SIG-M5 (cell line): ENCODE measurements around the gene VAMP5.
"Not testable (repeated sequence)": the region's sequence is repeated elsewhere in the genome, so short reads cannot be mapped to it uniquely, and the experiment has no call there.

Experiments
- DNase-seq: peaks from one replicate; lab custom pipeline; 2025; lab: John Stamatoyannopoulos, UW

The VAMP5 gene

DNA sequence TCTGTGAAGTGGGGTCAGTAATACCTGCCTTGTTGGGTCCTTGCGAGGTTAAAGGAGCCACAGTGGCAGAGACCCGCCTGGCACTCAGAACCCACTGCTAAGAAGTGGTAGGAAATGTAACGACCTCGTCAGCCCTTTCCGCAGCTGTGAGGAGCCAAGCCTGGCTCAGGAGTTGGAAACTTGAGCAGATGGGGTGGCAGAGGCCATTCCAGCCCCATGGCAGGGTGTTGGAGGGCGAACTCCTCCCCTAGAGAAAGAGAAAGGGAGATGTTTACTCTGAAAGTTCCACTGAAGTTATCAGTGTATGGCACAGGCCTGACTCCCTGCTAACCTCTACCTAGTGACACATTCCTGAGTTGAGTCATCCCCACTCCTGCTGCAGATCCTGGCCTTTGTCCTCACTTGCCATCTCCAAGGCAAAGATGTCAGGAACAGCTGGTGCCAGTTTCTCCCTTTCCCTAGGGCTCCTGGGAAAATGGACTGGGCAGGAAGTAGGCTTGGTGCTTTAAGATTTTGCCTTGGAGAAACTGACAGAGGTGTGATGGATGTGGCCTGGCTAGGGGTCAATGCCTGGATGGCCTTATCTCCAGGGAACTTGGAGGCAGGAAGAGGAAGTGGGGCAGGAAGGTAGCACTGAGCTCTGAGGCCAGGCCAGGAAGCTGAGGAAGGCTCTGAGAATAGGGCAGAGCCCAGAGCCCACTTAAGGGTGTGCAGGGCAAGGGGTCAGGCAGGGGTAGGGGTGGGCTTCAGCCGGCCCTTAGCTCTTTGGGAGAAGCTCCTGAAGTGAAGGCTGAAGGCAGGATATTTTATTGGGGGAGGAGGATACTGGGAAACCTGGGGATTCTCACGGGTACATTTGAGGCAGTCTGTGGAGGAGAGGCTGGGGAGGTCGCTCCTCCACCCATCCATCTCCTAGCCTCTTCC is 888 bp downstream of the VAMP5 start:
- DNase-seq, result no peak

DNA sequence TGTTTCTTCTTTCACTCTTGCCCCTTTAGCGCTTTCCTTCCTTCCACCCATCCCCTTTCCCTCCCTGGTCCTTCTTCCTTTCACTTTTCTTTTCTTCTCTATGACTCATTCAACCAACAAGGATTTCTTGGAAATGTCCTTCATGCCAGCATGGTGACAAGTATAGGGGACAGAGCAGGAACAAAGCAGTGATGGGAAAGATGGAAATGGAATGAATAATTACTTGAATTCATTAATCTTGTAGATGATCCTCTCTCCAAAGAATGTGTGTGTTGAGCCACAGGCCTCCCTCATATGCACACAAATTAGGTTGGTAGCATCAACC is 1.5 kb downstream of the VAMP5 start:
- DNase-seq, result no peak

DNA sequence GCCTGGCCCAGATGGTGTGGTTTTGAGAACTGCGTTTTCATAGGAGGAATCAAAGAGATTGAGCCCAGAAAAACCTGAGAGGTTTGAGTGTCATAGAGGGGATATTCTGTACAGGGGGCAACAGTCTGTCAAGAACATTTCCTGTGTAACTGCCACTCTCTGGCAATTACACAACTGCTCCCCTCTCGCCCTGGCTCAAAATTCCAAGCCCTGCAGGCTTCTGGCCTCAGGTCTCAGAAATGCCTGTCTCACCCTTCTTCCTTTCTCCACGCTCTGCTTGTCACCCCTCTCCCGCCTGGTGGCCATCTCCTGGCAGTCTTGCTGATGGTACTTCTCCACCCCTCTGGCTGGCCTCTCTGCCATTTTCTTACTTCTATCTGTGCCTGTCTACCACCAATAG is 4.0 kb downstream of the VAMP5 start:
- DNase-seq, result no peak

DNA sequence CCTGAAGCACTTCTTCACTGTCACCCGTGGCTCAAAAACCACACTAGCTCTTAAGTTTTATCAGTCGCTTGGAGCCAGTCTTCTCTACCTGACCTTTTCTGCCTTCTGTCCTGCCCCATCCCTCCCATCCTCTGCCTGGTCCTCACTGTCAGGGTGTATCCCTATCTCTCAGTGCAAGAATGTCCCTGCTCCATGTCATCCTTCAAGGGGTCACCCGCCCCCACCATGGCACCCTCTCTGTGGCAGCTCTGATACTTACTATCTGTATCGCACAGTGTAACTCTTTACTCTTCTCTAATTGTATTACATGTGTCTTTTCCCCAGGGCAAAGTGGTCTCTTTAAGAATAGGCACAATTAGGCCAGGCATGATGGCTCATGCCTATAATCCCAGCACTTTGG is 4.4 kb downstream of the VAMP5 start:
- DNase-seq, result no peak

DNA sequence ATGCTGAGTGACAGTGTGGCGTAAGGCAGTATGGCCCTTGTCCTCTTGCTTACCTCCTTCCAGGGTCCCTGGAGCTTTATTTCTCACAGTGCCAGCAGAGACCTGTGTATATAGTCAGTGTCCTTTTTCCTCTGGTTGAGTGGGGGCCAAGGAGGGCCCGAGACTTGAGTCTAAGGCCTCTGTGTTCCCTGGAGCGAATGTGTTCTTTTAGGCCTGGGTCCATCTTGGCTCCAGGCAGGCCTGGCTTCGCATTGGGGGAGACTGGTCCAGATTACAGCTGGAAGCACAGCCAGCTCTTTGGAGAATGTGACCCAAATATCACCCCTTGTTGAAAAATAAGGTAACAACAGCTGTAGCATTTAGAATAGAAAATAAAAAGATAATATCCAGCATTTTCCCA is 5.0 kb downstream of the VAMP5 start:
- no peak for DNase-seq

DNA sequence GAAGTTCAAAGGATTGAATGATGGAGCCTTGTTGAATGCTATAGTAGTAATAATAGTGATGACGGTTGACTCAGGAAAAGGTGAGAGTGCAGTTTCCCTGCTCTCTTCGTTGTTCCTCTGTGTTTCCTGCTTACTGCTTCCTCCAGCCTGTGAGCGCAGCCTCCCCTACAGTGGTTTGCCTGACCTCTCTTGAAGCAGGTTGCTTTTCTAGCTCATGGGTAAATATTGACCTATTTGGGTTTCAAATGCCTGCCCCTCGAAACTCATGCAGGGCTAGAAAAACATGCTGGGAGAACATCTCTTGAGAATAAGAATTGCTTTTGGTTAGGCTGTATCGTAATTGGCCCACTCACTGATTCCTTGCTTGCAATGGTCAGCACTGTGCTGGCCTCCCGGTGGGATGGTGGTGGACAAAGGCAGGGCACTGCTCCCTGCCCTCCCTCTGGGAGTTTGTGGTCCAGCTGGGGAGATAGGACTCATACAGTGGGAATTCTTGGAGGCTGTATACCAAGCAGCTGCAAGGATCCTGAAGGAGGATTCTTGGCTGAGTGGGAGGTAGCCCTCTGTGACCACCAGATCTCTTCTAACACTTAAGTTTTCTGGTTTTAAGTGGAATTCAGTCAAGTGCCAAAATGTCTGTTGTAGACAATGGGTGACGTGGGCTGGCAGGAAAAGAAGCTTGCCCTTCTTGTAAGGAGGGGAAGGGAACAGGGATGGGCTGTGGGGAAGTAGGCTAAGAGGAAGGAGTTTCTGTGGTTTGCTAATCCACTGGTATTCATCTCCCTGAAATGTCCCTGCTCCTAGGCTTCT is 6.0 kb downstream of the VAMP5 start:
- DNase-seq, result no peak

DNA sequence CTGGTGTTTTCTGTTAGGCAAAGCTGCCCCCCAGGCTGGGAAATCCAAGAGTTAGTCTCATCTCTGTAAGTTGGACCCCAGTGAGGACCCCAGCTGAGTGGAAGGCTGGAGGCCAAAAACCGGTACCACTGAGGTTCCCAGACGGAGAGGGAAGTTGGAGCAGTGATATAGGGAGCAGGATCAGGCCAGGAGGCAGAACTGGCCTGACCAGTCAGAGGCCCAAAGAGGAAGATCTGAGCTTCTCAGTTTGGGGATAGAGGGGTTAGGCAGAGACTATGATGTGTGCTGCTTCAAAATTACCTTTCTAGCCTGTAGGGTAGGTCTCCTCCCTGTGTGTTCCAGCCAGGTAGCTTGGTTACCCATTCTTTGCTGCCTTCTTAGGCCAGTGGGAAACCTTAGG is 6.7 kb downstream of the VAMP5 start:
- DNase-seq, result no peak

DNA sequence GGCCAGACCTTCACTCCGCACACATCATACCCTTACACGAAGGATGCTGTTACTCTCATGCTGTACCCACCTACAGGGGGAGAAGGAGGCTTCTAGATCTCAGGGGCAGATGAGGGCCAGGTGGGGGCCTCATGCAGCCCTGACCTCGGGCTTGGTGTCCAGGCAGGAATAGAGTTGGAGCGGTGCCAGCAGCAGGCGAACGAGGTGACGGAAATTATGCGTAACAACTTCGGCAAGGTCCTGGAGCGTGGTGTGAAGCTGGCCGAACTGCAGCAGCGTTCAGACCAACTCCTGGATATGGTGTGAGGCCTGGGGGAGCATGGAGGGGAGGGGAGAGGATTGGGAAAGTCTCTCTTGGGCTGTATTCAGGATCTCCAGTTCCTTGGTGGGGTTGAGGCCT is 7.3 kb downstream of the VAMP5 start:
- DNase-seq, result no peak

DNA sequence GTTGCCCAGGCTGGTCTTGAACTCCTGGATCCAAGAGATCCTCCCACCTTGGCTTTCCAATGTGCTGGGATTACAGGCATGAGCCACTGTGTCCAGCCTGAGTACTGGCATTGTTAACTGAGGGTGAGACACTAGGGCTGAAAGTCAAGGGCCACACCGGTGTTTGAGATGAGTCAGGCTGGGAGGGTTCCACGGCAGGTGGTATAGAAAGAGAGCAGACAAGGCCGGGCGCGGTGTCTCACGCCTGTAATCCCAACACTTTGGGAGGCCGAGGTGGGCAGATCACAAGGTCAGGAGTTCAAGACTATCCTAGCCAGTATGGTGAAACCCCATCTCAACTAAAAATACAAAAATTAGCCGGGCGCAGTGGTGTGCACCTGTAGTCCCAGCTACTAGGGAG is 8.1 kb downstream of the VAMP5 start:
- not testable (repeated sequence) for DNase-seq

DNA sequence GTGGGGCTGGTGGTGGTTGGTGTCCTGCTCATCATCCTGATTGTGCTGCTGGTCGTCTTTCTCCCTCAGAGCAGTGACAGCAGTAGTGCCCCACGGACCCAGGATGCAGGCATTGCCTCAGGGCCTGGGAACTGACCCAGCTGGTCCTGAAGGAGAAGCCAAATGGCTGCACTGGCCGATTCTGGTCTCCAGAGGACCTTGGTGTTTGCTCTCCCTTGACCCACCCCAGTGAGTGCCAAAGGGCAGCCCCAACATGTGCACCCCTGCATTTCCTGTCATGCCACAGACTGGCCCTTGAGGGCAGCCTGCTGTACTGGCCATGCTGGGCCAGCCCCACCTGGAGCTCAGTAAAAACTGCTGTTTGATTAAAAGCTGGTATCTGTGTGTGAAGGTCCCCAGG is 8.8 kb downstream of the VAMP5 start:
- DNase-seq, result no peak

DNA sequence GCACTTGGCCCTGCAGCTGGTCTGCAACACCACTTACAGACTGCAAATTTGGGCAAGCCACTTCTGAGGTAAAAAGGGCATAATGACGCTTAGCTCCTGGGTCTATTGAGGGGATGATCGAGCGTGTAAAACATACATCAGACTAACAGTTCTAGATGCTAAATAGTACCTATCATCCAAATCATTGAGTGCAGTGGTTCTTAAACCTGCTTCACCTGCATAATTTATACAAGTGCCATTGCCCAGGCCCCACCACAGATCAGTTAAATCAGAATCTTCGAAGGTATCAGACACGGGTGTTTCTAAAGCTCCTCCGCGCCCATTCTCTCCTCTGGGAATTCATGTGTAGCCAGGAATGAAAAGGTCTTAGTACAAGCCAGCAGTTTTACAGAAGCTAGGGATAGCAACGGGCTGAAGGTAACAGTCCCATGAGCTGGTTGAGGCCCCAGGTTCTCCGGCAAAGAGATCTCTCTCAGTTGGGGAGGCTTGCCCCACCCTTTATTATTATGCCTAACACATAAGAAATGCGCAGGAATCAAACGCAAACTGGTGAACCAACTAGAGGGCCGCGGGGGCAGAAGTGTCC is 10.6 kb downstream of the VAMP5 start:
- no peak for DNase-seq

DNA sequence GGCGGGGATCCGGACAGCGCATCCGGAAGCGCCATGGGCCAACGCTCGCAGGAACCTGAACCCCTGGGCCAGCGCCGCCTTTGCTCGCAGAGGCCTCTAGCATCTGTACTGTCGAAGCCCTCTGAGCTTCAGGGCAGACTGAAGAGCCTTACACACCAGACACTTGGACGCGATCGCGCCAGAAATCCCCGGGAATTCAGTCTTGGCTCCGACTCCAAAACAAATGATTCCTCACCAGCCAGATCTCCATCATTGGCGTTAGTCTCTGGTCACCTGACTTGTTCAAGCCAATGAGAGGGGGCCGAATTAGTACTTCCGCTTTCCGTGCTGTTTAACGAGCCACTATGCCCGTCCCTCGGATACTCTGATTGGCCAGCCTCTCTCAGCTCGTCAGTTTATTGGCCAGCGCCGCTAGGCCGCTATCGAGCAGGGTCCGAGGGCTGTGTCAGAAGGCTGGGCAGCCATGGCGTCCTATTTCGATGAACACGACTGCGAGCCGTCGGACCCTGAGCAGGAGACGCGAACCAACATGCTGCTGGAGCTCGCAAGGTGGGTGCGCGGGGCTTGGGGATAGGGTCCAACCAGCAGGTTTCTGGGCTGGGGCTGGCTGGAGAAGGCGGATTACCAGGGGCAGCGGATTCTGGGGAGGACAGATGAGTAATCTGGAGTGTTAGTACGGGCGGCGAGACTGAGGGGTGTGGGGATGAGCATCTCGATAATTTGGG is 11.2 kb downstream of the VAMP5 start, which contains the start of gene RNF181:
Gene RNF181, plus strand, starts transcription at position 445 of the 725 bp plus-strand sequence. Its CDS starts 19 bp downstream, at position 464.
- peak; percentile 96 for DNase-seq

DNA sequence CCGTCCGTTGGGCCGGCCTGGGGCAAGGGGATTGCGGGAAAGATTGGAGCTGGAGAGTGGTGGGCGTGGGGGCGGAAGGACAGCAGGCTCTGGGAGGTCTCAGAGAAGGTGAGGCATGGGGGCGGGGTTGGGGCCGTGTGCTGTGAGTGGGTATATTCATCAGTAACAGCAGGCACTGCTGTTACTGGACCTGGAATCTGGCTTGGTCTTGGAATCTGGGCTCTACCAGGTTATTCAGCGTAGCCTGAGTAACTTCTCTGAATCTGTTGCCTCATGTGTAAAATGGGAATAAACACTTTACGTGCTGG is 11.7 kb downstream of the VAMP5 start:
- no peak for DNase-seq

DNA sequence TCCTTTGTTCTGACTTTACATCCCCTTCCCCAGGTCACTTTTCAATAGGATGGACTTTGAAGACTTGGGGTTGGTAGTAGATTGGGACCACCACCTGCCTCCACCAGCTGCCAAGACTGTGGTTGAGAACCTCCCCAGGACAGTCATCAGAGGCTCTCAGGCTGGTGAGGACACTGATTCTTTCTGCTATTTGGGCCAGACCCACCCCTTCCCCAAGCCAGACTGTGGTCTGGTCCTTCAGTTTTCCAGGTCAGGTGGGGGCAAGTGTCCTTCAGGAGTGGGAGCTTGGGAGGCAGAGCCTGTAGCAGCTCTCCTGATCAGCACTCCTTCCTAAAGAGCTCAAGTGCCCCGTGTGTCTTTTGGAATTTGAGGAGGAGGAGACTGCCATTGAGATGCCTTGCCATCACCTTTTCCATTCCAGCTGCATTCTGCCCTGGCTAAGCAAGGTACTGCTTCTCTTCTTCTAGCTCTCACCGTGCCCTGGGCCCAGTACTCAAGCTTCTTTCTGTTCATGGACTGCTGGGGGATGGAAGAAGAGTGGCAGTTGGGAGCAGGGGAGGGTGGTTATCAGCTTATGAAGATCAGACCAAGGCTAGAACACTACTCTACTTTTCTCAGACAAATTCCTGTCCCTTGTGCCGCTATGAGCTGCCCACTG is 12.4 kb downstream of the VAMP5 start:
- no peak for DNase-seq

DNA sequence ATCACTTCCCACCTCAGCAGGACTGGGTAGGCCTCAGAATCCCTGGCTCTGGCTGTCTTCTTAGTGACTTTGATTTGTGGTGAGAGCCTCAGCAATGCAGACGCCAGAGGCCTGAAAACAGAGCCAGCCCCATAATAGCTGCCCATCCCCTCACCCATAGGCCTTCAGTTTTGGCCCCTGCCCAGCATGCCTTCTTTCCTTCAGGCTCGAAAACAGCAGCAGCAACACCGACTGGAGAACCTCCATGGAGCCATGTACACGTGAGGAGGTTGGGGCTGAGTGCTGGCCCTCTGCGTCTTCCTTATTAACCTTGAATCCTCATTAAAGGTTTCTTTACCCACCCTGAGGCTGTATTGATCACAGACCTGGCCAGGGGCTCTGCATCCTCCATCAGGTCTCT is 13.0 kb downstream of the VAMP5 start:
- DNase-seq, result no peak

DNA sequence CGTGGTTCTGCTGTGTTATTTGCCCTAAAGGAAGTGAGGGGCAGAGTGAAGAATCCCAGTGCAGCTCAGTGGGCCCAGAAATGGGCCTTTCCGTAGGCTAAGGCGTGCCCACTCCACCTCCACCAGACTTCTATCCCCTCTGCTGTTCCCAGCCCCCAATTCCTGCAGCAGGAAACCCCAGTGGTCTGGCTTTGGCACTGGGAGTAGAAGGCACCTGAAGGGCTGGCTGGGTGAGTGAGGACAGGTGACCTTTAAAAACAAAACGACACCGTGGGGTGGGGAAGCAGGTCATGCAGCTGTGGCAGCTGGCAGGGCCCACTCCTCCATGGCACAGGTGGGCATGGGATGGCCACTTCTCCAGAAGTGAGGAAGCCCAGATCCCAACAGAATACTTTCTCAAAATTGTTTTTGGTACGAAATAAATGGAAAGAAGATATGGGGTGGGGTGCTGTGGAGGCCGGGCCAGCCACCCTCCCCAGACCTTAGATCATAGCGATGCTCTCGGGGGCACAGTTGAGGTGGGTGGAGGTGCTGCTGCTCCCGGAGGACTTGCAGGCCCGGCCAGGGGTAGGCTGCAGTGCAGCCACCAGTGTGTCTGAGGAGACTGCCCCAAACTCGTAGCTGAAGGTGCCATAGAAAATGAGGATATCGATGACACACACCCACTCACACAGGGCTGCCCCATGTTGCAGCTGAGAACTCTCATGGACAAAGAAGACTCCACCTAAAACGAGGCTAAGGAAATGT is 14.5 kb downstream of the VAMP5 start:
- no peak for DNase-seq

DNA sequence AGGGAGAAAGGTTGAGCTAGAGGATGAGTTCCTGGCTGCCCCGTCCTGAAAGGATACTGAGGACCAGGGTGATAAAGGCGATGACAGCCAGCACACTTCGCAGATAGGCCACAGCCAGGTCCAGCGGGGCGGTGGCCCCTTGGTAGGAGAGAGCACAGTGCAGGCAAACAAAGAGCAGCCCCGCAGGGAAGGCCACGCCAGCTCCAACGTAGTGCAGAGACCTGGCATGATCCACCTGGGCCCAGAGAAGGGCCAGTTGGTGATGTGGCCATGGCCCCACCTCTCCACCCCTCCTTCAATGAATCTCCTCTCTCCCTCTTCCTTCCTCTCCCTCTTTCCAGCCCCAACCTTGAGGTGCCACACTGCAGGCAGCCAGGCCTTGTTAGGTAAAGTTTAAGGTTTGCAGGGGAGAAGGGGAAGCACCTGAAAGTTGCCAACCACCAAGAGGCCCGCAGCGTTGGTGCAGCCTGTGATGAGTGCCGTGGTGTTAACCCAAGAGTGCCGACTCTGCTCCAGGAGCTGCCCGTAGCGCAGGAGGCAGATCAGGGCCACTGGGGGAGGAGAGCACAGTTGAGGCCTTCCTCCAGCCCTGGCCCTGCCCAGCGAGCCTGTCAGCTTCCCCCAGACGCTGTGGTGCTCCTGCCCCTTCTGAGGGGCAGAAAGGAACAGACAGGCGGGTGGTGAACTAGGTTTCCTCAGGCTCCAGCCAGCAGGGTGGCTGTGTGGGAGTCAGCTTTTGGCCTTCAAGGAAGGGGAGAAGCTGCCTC is 15.4 kb downstream of the VAMP5 start:
- no peak for DNase-seq

DNA sequence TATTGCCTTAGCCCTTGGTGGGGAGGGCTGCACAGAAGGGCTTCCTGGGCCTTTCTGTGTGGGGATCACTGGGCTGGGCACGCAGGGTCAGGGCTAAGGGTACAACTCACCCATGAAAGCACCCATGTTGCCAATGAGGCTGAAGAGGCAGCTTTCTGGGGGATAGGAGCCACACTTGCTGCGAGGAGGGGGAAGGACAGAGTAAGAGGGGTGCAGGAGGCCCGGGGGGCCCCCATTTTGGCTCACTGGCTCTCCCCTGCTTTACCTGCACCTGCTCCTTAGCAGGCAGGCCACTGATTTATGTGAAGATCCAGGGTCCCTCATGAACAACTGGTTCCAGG is 16.0 kb downstream of the VAMP5 start:
- DNase-seq, result no peak

DNA sequence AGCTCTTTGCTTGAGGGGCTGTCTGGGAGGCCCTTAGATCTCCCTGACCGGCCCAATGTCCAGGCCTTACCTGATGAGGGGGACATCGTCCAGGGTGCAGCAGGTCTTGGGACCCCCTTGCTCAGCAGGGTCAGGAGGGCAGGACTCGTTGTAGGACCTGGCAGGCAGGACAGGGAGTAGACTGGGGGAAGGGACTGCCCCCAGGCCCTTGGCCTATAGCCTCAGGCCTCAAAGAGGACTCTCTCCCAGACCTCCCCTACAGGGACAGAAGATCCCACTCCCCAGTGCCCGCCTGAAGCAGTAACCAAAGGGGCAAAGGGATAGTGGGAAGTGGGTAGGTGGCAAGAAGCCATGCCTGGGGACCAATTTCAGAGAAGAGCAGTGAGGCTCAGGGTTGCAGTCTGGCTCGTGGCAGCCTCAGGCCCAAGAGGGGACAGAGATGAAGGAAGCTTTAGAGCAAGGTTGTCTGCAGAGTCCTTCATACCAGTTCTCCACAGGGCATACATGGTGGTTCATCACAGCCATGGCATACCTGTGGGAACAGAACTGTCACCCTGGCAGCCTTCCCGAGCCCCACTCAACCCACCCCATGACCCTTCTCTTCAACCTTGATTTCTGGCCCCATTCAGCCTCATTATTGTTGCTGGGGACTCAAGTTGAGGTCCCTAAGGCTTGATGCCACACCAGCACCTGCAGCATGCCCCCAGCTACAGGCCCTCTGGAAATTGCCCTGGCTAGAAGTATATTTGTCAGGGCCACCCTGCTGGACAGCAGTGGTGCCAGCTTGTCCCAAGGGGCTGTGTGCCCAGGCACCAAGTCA is 16.9 kb downstream of the VAMP5 start:
- DNase-seq, result no peak
